Measurements from ENCODE around the gene CDKN1C. TPM values are rescaled to one million over a fixed set of nuclear protein-coding genes. Genes with fewer than 3 reads are reported as not detected.

CDKN1C gene
- total RNA-seq, 1 donor from 2014 or later = 268 TPM

- TF ChIP-seq CTCF (IDR thresholded peaks at IDR 0.05; ENCODE audit: unreplicated experiment) = no peak
- no peaks in the 10 kb centered on the region for H3K9me3 Mint-ChIP-seq (ENCODE audit: low read depth)
- peaks cover 31% of the 10 kb centered on the region for H3K27me3 Mint-ChIP-seq
- H3K4me3 Mint-ChIP-seq (ENCODE audit: low read depth) = no peak overlapping the region
- H3K4me1 Mint-ChIP-seq (ENCODE audit: low read depth) = peaks cover 8% of the 10 kb centered on the region
- no peak for DNase-seq (ENCODE audit: low spot score, unreplicated experiment)
- H3K27ac Mint-ChIP-seq = no peak overlapping the region
- peaks cover 2% of the 10 kb centered on the region for H3K36me3 Mint-ChIP-seq (ENCODE audit: insufficient read depth)
Observed at GRCh38 chr11:2931771-2932738, 46.5 kb upstream of the CDKN1C start.

- H3K4me1 Mint-ChIP-seq (ENCODE audit: low read depth) = peaks cover 8% of the 10 kb centered on the region
- TF ChIP-seq CTCF (IDR thresholded peaks at IDR 0.05; ENCODE audit: unreplicated experiment) = no peak
- H3K9me3 Mint-ChIP-seq (ENCODE audit: low read depth) = no peaks in the 10 kb centered on the region
- no peak overlapping the region for H3K27ac Mint-ChIP-seq
- DNase-seq (ENCODE audit: low spot score, unreplicated experiment) = no peak
- H3K4me3 Mint-ChIP-seq (ENCODE audit: low read depth) = no peak overlapping the region
- H3K36me3 Mint-ChIP-seq (ENCODE audit: insufficient read depth) = no peaks in the 10 kb centered on the region
- H3K27me3 Mint-ChIP-seq = peaks cover 37% of the 10 kb centered on the region
Observed at GRCh38 chr11:2931420-2931746, 45.8 kb upstream of the CDKN1C start.

GRCh38 chr11:2930704-2931419, 45.3 kb upstream of the CDKN1C start:
- TF ChIP-seq CTCF (IDR thresholded peaks at IDR 0.05; ENCODE audit: unreplicated experiment) = peak; percentile 74
- Mint-ChIP-seq H3K27me3 (peaks cover 39% of the 10 kb centered on the region), H3K27ac (peak overlapping the region; percentile 78), H3K4me1 (ENCODE audit: low read depth) (peaks cover 8% of the 10 kb centered on the region), H3K4me3 (ENCODE audit: low read depth) (peak overlapping the region; percentile 50), H3K9me3 (ENCODE audit: low read depth) (no peaks in the 10 kb centered on the region), H3K36me3 (ENCODE audit: insufficient read depth) (no peaks in the 10 kb centered on the region)
- peak; percentile 76 for DNase-seq (ENCODE audit: low spot score, unreplicated experiment)

GRCh38 chr11:2929950-2930703, 44.6 kb upstream of the CDKN1C start:
- peak overlapping the region; percentile 50 for H3K4me3 Mint-ChIP-seq (ENCODE audit: low read depth)
- H3K36me3 Mint-ChIP-seq (ENCODE audit: insufficient read depth) = no peaks in the 10 kb centered on the region
- no peaks in the 10 kb centered on the region for H3K9me3 Mint-ChIP-seq (ENCODE audit: low read depth)
- H3K27me3 Mint-ChIP-seq = peaks cover 39% of the 10 kb centered on the region
- peak overlapping the region; percentile 78 for H3K27ac Mint-ChIP-seq
- TF ChIP-seq CTCF (IDR thresholded peaks at IDR 0.05; ENCODE audit: unreplicated experiment) = no peak
- DNase-seq (ENCODE audit: low spot score, unreplicated experiment) = no peak
- H3K4me1 Mint-ChIP-seq (ENCODE audit: low read depth) = peaks cover 8% of the 10 kb centered on the region

- Mint-ChIP-seq H3K9me3 (ENCODE audit: low read depth) (no peaks in the 10 kb centered on the region), H3K36me3 (ENCODE audit: insufficient read depth) (no peaks in the 10 kb centered on the region), H3K27ac (no peak overlapping the region), H3K27me3 (peaks cover 36% of the 10 kb centered on the region), H3K4me3 (ENCODE audit: low read depth) (no peak overlapping the region), H3K4me1 (ENCODE audit: low read depth) (peaks cover 8% of the 10 kb centered on the region)
- DNase-seq (ENCODE audit: low spot score, unreplicated experiment) = no peak
- no peak for TF ChIP-seq CTCF (IDR thresholded peaks at IDR 0.05; ENCODE audit: unreplicated experiment)
Observed at GRCh38 chr11:2929531-2929949, 44.0 kb upstream of the CDKN1C start.

Measured in progenitor cell of endocrine pancreas (in vitro differentiated cells).